ENCODE results near the gene CACFD1. TPM values are rescaled to one million over a fixed set of nuclear protein-coding genes. Genes with fewer than 3 reads are reported as not detected.

CACFD1 gene
- total RNA-seq, 2 experiments from 2014 or later: 3.7 to 3.8 TPM

- Histone ChIP-seq H3K36me3 (ENCODE audit: insufficient read depth, low read length) (peaks cover under 1% of the 10 kb centered on the region), H3K4me1 (ENCODE audit: insufficient read depth, low read length) (peaks cover 17% of the 10 kb centered on the region), H3K9me3 (ENCODE audit: control insufficient read depth in 1 of 2, insufficient read depth in 1 of 2, low read length in 2 of 2) (peaks cover 0 to 11% of the 10 kb centered on the region in 2 experiments), H3K27me3 (ENCODE audit: control insufficient read depth in 1 of 2, insufficient read depth in 2 of 2, low read length in 2 of 2) (peaks cover 13 to 14% of the 10 kb centered on the region in 2 experiments), H3K4me3 (ENCODE audit: low read length) (no peak within 1 kb of the TSS), H3K27ac (ENCODE audit: low read depth in 1 of 2, low read length in 2 of 2) (no peak within 1 kb of the TSS)
- peaks cover 10% of the 10 kb centered on the region for H3K36me3 Mint-ChIP-seq (ENCODE audit: low read depth)
- peaks cover 13% of the 10 kb centered on the region for H3K27me3 Mint-ChIP-seq
- no peak within 1 kb of the TSS for H3K27ac Mint-ChIP-seq
- intact Hi-C loops (cut with DNase I, micrococcal nuclease): no loop called here
- no peak within 1 kb of the TSS for H3K4me3 Mint-ChIP-seq
- no peak for ATAC-seq (ENCODE audit: poor library complexity)
- DNase-seq: peak in 3 of 14 experiments; percentile 5 to 67 (median 51)
- ChIA-PET CTCF (no interaction called here), POLR2A (interaction anchor here (0.6 kb wide), 1 partner anchor 450 kb away, joined by 3 read pairs; no protein-coding TSS in a partner anchor)
- no peak for TF ChIP-seq CTCF (IDR thresholded peaks at IDR 0.05)
- H3K4me1 Mint-ChIP-seq (ENCODE audit: low read depth): peaks cover 15% of the 10 kb centered on the region
- no peaks in the 10 kb centered on the region for H3K9me3 Mint-ChIP-seq
Measured at GRCh38 chr9:133421615-133422542, 37.9 kb upstream of the CACFD1 start, which contains the start of gene ADAMTS13. TSS of gene ADAMTS13 (plus strand) at chr9:133422367. CDS start at chr9:133422444, 77 bp downstream.

- intact Hi-C loops (cut with DNase I, micrococcal nuclease): no loop called here
- Histone ChIP-seq H3K4me3 (ENCODE audit: low read length) (no peak overlapping the region), H3K9me3 (ENCODE audit: control insufficient read depth in 1 of 2, insufficient read depth in 1 of 2, low read length in 2 of 2) (peaks cover 0 to 14% of the 10 kb centered on the region in 2 experiments), H3K4me1 (ENCODE audit: insufficient read depth, low read length) (peaks cover 13% of the 10 kb centered on the region), H3K27me3 (ENCODE audit: control insufficient read depth in 1 of 2, insufficient read depth in 2 of 2, low read length in 2 of 2) (peaks cover 19 to 23% of the 10 kb centered on the region in 2 experiments), H3K36me3 (ENCODE audit: insufficient read depth, low read length) (no peaks in the 10 kb centered on the region), H3K27ac (ENCODE audit: low read depth in 1 of 2, low read length in 2 of 2) (no peak overlapping the region)
- Mint-ChIP-seq H3K36me3 (ENCODE audit: low read depth) (no peaks in the 10 kb centered on the region), H3K27ac (no peak overlapping the region), H3K9me3 (no peaks in the 10 kb centered on the region), H3K4me1 (ENCODE audit: low read depth) (peaks cover 15% of the 10 kb centered on the region), H3K27me3 (peaks cover 27% of the 10 kb centered on the region), H3K4me3 (no peak overlapping the region)
- POLR2A ChIA-PET: no interaction called here
- CTCF ChIA-PET: no interaction called here
- no peak for TF ChIP-seq CTCF (IDR thresholded peaks at IDR 0.05)
- DNase-seq: no peak
- ATAC-seq (ENCODE audit: poor library complexity): no peak
Measured at GRCh38 chr9:133423216-133423615, 36.6 kb upstream of the CACFD1 start.

GRCh38 chr9:133424187-133424586 is 35.6 kb upstream of the CACFD1 start:
- intact Hi-C loops (cut with DNase I, micrococcal nuclease): no loop called here
- Mint-ChIP-seq H3K4me1 (ENCODE audit: low read depth) (peaks cover 12% of the 10 kb centered on the region), H3K9me3 (no peaks in the 10 kb centered on the region), H3K27ac (no peak overlapping the region), H3K27me3 (peaks cover 27% of the 10 kb centered on the region), H3K36me3 (ENCODE audit: low read depth) (no peaks in the 10 kb centered on the region), H3K4me3 (no peak overlapping the region)
- no peak overlapping the region for H3K27ac ChIP-seq (ENCODE audit: low read depth in 1 of 2, low read length in 2 of 2)
- no peak for ATAC-seq (ENCODE audit: poor library complexity)
- ChIA-PET POLR2A (no interaction called here), CTCF (no interaction called here)
- H3K27me3 ChIP-seq (ENCODE audit: control insufficient read depth in 1 of 2, insufficient read depth in 2 of 2, low read length in 2 of 2): peaks cover 19 to 24% of the 10 kb centered on the region in 2 experiments
- DNase-seq: no peak
- H3K36me3 ChIP-seq (ENCODE audit: insufficient read depth, low read length): no peaks in the 10 kb centered on the region
- H3K4me3 ChIP-seq (ENCODE audit: low read length): no peak overlapping the region
- peaks cover 0 to 15% of the 10 kb centered on the region in 2 experiments for H3K9me3 ChIP-seq (ENCODE audit: control insufficient read depth in 1 of 2, insufficient read depth in 1 of 2, low read length in 2 of 2)
- no peak for TF ChIP-seq CTCF (IDR thresholded peaks at IDR 0.05)
- H3K4me1 ChIP-seq (ENCODE audit: insufficient read depth, low read length): peaks cover 5% of the 10 kb centered on the region

Data from CD4-positive, alpha-beta T cell (primary cell).